Small intestine (tissue), 7 donors: ENCODE measurements around the gene PLPP1. TPM values are rescaled to one million over a fixed set of nuclear protein-coding genes. Genes with fewer than 3 reads are reported as not detected.

ENCODE experiments used
- DNase-seq, 2 donors: peaks; one replicate each; pipeline versions ENCODE4 v3.0.0 to v3.0.0-alpha.2; 2013
- FAIRE-seq: peaks from 2 replicates; lab custom pipeline; 2012; peaks lifted over from hg19 to GRCh38; lab: Jason Lieb, UNC
- H3K27ac ChIP-seq, 3 donors: one replicate each; pipeline ENCODE4 v1.5.1; 2013; ENCODE audit warnings: low read length in 2 of 3, mild to moderate bottlenecking in 2 of 3, control low read depth in 1 of 3, inconsistent platforms in 1 of 3, low read depth in 1 of 3, moderate library complexity in 1 of 3
- H3K27me3 ChIP-seq, 3 donors: one replicate each; pipeline ENCODE4 v1.6.1; 2013; ENCODE audit warnings: low read length in 3 of 3, inconsistent platforms in 1 of 3; ENCODE audit not compliant: control insufficient read depth in 3 of 3, insufficient read depth in 3 of 3
- H3K36me3 ChIP-seq, 3 donors: one replicate each; pipeline ENCODE4 v1.6.1; 2013; ENCODE audit warnings: low read length in 3 of 3, inconsistent platforms in 1 of 3, low read depth in 1 of 3, mild to moderate bottlenecking in 1 of 3, moderate library complexity in 1 of 3; ENCODE audit not compliant: control insufficient read depth in 3 of 3, insufficient read depth in 2 of 3
- H3K4me1 ChIP-seq, 3 donors: one replicate each; pipeline ENCODE4 v1.6.1; 2013; ENCODE audit warnings: low read length in 2 of 3, inconsistent platforms in 1 of 3, low read depth in 1 of 3, mild to moderate bottlenecking in 1 of 3, moderate library complexity in 1 of 3; ENCODE audit not compliant: control insufficient read depth in 3 of 3, insufficient read depth in 2 of 3
- H3K4me3 ChIP-seq, 3 donors: one replicate each; pipeline ENCODE4 v1.5.1; 2013; ENCODE audit warnings: low read length in 3 of 3, control low read depth in 1 of 3, inconsistent platforms in 1 of 3, low read depth in 1 of 3, mild to moderate bottlenecking in 1 of 3, moderate library complexity in 1 of 3
- H3K9me3 ChIP-seq, 2 donors: one replicate each; pipeline ENCODE4 v1.6.1; 2013; ENCODE audit warnings: low read depth in 1 of 2, low read length in 1 of 2; ENCODE audit not compliant: control insufficient read depth in 2 of 2, insufficient read depth in 1 of 2
- WGBS, 3 donors: extraction: QIAGEN DNeasy Blood & Tissue Kit; methylation state at CpG; one replicate each; pipeline ENCODE4 v1.1.7; 2013; 5-methylcytosine and 5-hydroxymethylcytosine counted together
- polyA plus RNA-seq, 4 donors: library from polyadenylated mRNA; stranded (reverse) in 3 of 4; unstranded in 1 of 4; fragments of 200-250 nt in 3 of 4; fragments of 120-200 nt in 1 of 4; gene quantifications; one replicate each; pipeline versions ENCODE4 v1.2.1 to v1.2.3, GENCODE V29; 2013
- donor health status: healthy with polysubstance abuse.
- donor health status: control.
- donor health status: control.
- donor health status: Bipolar disorder and iron deficiency.
- donor health status: healthy.

The PLPP1 gene
- polyA plus RNA-seq, 4 donors = 44.6 to 91.3 (median 53.4) TPM

GRCh38 chr5:55438998-55439397 is 95.8 kb downstream of the PLPP1 start:
- Histone ChIP-seq H3K27ac (peak overlapping the region in 2 of 3 donors; percentile 71 to 82), H3K9me3 (peaks cover 0 to 11% of the 10 kb centered on the region in 2 donors), H3K36me3 (peaks cover 2 to 27% (median 4%) of the 10 kb centered on the region in 3 donors), H3K4me3 (no peak overlapping the region), H3K4me1 (peaks cover 0 to 12% (median 3%) of the 10 kb centered on the region in 3 donors), H3K27me3 (no peaks in the 10 kb centered on the region)
- DNase-seq (no peak), FAIRE-seq (no peak)
- WGBS, 3 donors = 65 to 95% (median 94%) methylated on average over 4 of the region's 4 CpGs

GRCh38 chr5:55437859-55438206 is 96.9 kb downstream of the PLPP1 start:
- peaks cover 0 to 12% (median 3%) of the 10 kb centered on the region in 3 donors for H3K4me1 ChIP-seq
- no peaks in the 10 kb centered on the region for H3K27me3 ChIP-seq
- no peak overlapping the region for H3K4me3 ChIP-seq
- FAIRE-seq (no peak), DNase-seq (no peak)
- 86 to 91% (median 88%) methylated on average over 2 of the region's 2 CpGs for WGBS, 3 donors
- H3K9me3 ChIP-seq = peaks cover 0 to 20% of the 10 kb centered on the region in 2 donors
- H3K27ac ChIP-seq = peak overlapping the region in 2 of 3 donors; percentile 71 to 87
- peaks cover 2 to 34% (median 4%) of the 10 kb centered on the region in 3 donors for H3K36me3 ChIP-seq

GRCh38 chr5:55437452-55437851 is 97.3 kb downstream of the PLPP1 start:
- 72 to 94% (median 86%) methylated on average over 1 of the region's 1 CpG for WGBS, 3 donors
- Histone ChIP-seq H3K4me3 (no peak overlapping the region), H3K27ac (peak overlapping the region in 2 of 3 donors; percentile 71 to 87), H3K27me3 (no peaks in the 10 kb centered on the region), H3K9me3 (peaks cover 0 to 22% of the 10 kb centered on the region in 2 donors), H3K4me1 (peaks cover 0 to 12% (median 3%) of the 10 kb centered on the region in 3 donors), H3K36me3 (peaks cover 2 to 35% (median 4%) of the 10 kb centered on the region in 3 donors)
- no peak for FAIRE-seq
- DNase-seq = no peak

GRCh38 chr5:55432549-55432948 is 102.2 kb downstream of the PLPP1 start:
- peaks cover 12 to 15% (median 14%) of the 10 kb centered on the region in 3 donors for H3K4me1 ChIP-seq

GRCh38 chr5:55429613-55430253 is 105.0 kb downstream of the PLPP1 start:
- DNase-seq (peak; percentile 75 to 94), FAIRE-seq (no peak)
- Histone ChIP-seq H3K27ac (peak overlapping the region in 1 of 3 donors; percentile 51), H3K4me1 (peaks cover 12 to 19% (median 15%) of the 10 kb centered on the region in 3 donors), H3K9me3 (peaks cover 0 to 29% of the 10 kb centered on the region in 2 donors), H3K36me3 (peaks cover 0 to 38% (median 6%) of the 10 kb centered on the region in 3 donors), H3K27me3 (no peaks in the 10 kb centered on the region), H3K4me3 (no peak overlapping the region)
- 47 to 81% (median 65%) methylated on average over 9 of the region's 9 CpGs for WGBS, 3 donors

More at GRCh38 chr5:55432549-55432948, 102.2 kb downstream of the PLPP1 start:
- DNase-seq (no peak), FAIRE-seq (no peak)
- no peak overlapping the region for H3K4me3 ChIP-seq
- H3K36me3 ChIP-seq = peaks cover 2 to 37% (median 4%) of the 10 kb centered on the region in 3 donors
- no peak overlapping the region for H3K27ac ChIP-seq
- WGBS, 3 donors = 95 to 97% (median 96%) methylated on average over 4 of the region's 4 CpGs
- H3K9me3 ChIP-seq = peaks cover 0 to 40% of the 10 kb centered on the region in 2 donors
- no peaks in the 10 kb centered on the region for H3K27me3 ChIP-seq

GRCh38 chr5:55429221-55429612 is 105.5 kb downstream of the PLPP1 start:
- Histone ChIP-seq H3K4me1 (peaks cover 12 to 19% (median 15%) of the 10 kb centered on the region in 3 donors), H3K36me3 (peaks cover 2 to 40% (median 8%) of the 10 kb centered on the region in 3 donors), H3K9me3 (peaks cover 0 to 29% of the 10 kb centered on the region in 2 donors), H3K27ac (peak overlapping the region in 1 of 3 donors; percentile 51), H3K4me3 (no peak overlapping the region), H3K27me3 (no peaks in the 10 kb centered on the region)
- DNase-seq (no peak), FAIRE-seq (no peak)
- 48 to 53% (median 50%) methylated on average over 2 of the region's 2 CpGs for WGBS, 3 donors

GRCh38 chr5:55427157-55427556 is 107.6 kb downstream of the PLPP1 start:
- Histone ChIP-seq H3K4me3 (no peak overlapping the region), H3K9me3 (peaks cover 0 to 18% of the 10 kb centered on the region in 2 donors), H3K27ac (no peak overlapping the region), H3K36me3 (peaks cover 9 to 43% (median 14%) of the 10 kb centered on the region in 3 donors), H3K4me1 (peaks cover 12 to 19% (median 15%) of the 10 kb centered on the region in 3 donors), H3K27me3 (no peaks in the 10 kb centered on the region)
- FAIRE-seq = no peak
- DNase-seq = peak in 1 of 2 donors; percentile 88
- WGBS, 3 donors = 63 to 84% (median 73%) methylated on average over 1 of the region's 1 CpG

- 98 to 100% (median 100%) methylated on average over 4 of the region's 4 CpGs for WGBS, 3 donors
- H3K9me3 ChIP-seq = peaks cover 0 to 13% of the 10 kb centered on the region in 2 donors
- FAIRE-seq = no peak
- peaks cover 12 to 19% (median 15%) of the 10 kb centered on the region in 3 donors for H3K4me1 ChIP-seq
- H3K27ac ChIP-seq = no peak overlapping the region
- H3K4me3 ChIP-seq = no peak overlapping the region
- H3K27me3 ChIP-seq = no peaks in the 10 kb centered on the region
- H3K36me3 ChIP-seq = peaks cover 9 to 39% (median 14%) of the 10 kb centered on the region in 3 donors
- no peak for DNase-seq
Observed at GRCh38 chr5:55426455-55426854, 108.3 kb downstream of the PLPP1 start.
